Thyroid gland (tissue), 4 donors: ENCODE results near the gene NPAS1. TPM values are rescaled to one million over a fixed set of nuclear protein-coding genes. Genes with fewer than 3 reads are reported as not detected.

Source experiments
- DNase-seq, 2 donors: peaks; one replicate each; pipeline ENCODE4 v3.0.0-alpha.2; 2019
- H3K27ac ChIP-seq, 3 donors: fragments of 200-600 bp; sonication (generic); 1 replicate in 2 of 3; 2 replicates in 1 of 3; pipeline ENCODE4 v1.5.1; 2016 to 2019; ENCODE audit warnings: mild to moderate bottlenecking in 1 of 3, moderate library complexity in 1 of 3
- H3K27me3 ChIP-seq: fragments of 200-600 bp; sonication (generic); one replicate; pipeline ENCODE4 v1.5.1; 2019
- H3K36me3 ChIP-seq, 2 donors: fragments of 200-600 bp; sonication (generic); one replicate each; pipeline ENCODE4 v1.5.1; 2016 to 2019
- H3K4me1 ChIP-seq, 2 donors: fragments of 200-600 bp; sonication (generic); one replicate each; pipeline ENCODE4 v1.5.1; 2017 to 2019
- H3K4me3 ChIP-seq, 3 donors: fragments of 200-600 bp; sonication (generic); replicated peaks in 1 of 3; 1 replicate in 2 of 3; 2 replicates in 1 of 3; pipeline ENCODE4 v1.5.1; 2016; ENCODE audit warnings: mild to moderate bottlenecking in 1 of 3
- H3K9me3 ChIP-seq: fragments of 200-600 bp; sonication (generic); one replicate; pipeline ENCODE4 v1.5.1; 2017
- CTCF ChIP-seq, 6 experiments: fragments of 200-600 bp in 3 of 6; fragments of 450-650 bp in 3 of 6; sonication (generic) in 3 of 6; IDR thresholded peaks; one replicate each; pipeline ENCODE4 v1.5.1; 2016 to 2019; ENCODE audit warnings: antibody characterized with exemption in 6 of 6, mild to moderate bottlenecking in 2 of 6, inconsistent platforms in 1 of 6, moderate library complexity in 1 of 6
- POLR2A ChIP-seq, 2 donors: fragments of 450-650 bp; IDR thresholded peaks; one replicate each; pipeline ENCODE4 v1.6.1; 2017; ENCODE audit warnings: antibody characterized with exemption in 2 of 2, mild to moderate bottlenecking in 2 of 2, moderate library complexity in 1 of 2
- WGBS, 2 donors: methylation state at CpG; one replicate each; pipeline ENCODE4 v1.1.5; 2017; 5-methylcytosine and 5-hydroxymethylcytosine counted together
- intact Hi-C: fragments of 100-400 bp; cut with DNase I; formaldehyde crosslinking; loops from one replicate; pipeline ENCODE4 v1.15.1; 2023
- total RNA-seq, 4 donors: library from RNA; depleted of rRNA; stranded (reverse); fragments of >200 nt; gene quantifications; one replicate each; pipeline ENCODE4 v1.2.3, GENCODE V29; 2016

NPAS1 gene
- total RNA-seq, 4 donors from 2014 or later, result 0.56 to 0.71 TPM; not detected in 2

GRCh38 chr19:47027586-47028088 is 8.0 kb downstream of the NPAS1 start:
- DNase-seq, result no peak
- Histone ChIP-seq H3K27me3 (peaks cover 21% of the 10 kb centered on the region), H3K9me3 (no peaks in the 10 kb centered on the region), H3K27ac (no peak overlapping the region), H3K36me3 (no peaks in the 10 kb centered on the region), H3K4me1 (peaks cover 0 to 6% of the 10 kb centered on the region in 2 donors), H3K4me3 (no peak overlapping the region)
- intact Hi-C loops, result no loop called here
- 33 to 39% methylated on average over 9 to 10 of the region's 12 CpGs for WGBS, 2 donors
- no peak for TF ChIP-seq CTCF (IDR thresholded peaks at IDR 0.05)
- TF ChIP-seq POLR2A (IDR thresholded peaks at IDR 0.05), result no peak

GRCh38 chr19:47028195-47028601 is 8.6 kb downstream of the NPAS1 start:
- H3K27ac ChIP-seq, result no peak overlapping the region
- no peak overlapping the region for H3K4me3 ChIP-seq
- WGBS, 2 donors, result 5 to 18% methylated on average over 9 to 14 of the region's 14 CpGs
- no peaks in the 10 kb centered on the region for H3K9me3 ChIP-seq
- peaks cover 16% of the 10 kb centered on the region for H3K27me3 ChIP-seq
- peaks cover 0 to 2% of the 10 kb centered on the region in 2 donors for H3K4me1 ChIP-seq
- TF ChIP-seq CTCF (IDR thresholded peaks at IDR 0.05) (no peak), POLR2A (IDR thresholded peaks at IDR 0.05) (no peak)
- no peak for DNase-seq
- H3K36me3 ChIP-seq, result no peaks in the 10 kb centered on the region
- intact Hi-C loops, result no loop called here

GRCh38 chr19:47032171-47032811 is 12.7 kb downstream of the NPAS1 start:
- Histone ChIP-seq H3K4me1 (peaks cover 5 to 11% of the 10 kb centered on the region in 2 donors), H3K36me3 (no peaks in the 10 kb centered on the region), H3K27ac (no peak overlapping the region), H3K9me3 (no peaks in the 10 kb centered on the region), H3K27me3 (peaks cover 9% of the 10 kb centered on the region), H3K4me3 (no peak overlapping the region)
- intact Hi-C loops, result loop anchor here (2.0 kb wide), 1 partner anchor 97 kb away; no protein-coding TSS in a partner anchor
- TF ChIP-seq POLR2A (IDR thresholded peaks at IDR 0.05), result no peak
- peak; percentile 62 to 89 (median 71) for TF ChIP-seq CTCF (IDR thresholded peaks at IDR 0.05)
- peak; percentile 58 to 67 for DNase-seq
- WGBS, 2 donors, result 17 to 26% methylated on average over 11 to 16 of the region's 17 CpGs

GRCh38 chr19:47035127-47036096 is 15.8 kb downstream of the NPAS1 start:
- Histone ChIP-seq H3K4me3 (peak overlapping the region in 2 of 3 donors; percentile 23 to 25), H3K27ac (no peak overlapping the region), H3K9me3 (no peaks in the 10 kb centered on the region), H3K4me1 (peaks cover 5 to 11% of the 10 kb centered on the region in 2 donors), H3K27me3 (no peaks in the 10 kb centered on the region), H3K36me3 (no peaks in the 10 kb centered on the region)
- peak; percentile 83 to 84 for DNase-seq
- 10 to 11% methylated on average over 35 of the region's 35 CpGs for WGBS, 2 donors
- TF ChIP-seq CTCF (IDR thresholded peaks at IDR 0.05) (peak; percentile 88 to 98 (median 96)), POLR2A (IDR thresholded peaks at IDR 0.05) (peak in 1 of 2 donors; percentile 15)
- intact Hi-C loops, result no loop called here
